Measurements from ENCODE around the gene DFFB.

Gene DFFB

GRCh38 chr1:3838788-3839187 lies 18.5 kb upstream of the DFFB start:
- Histone ChIP-seq H3K4me3 (replicated peaks; ENCODE audit: insufficient read depth, low read length) (no peak overlapping the region), H3K27me3 (ENCODE audit: insufficient read depth, poor library complexity, severe bottlenecking) (no peaks in the 10 kb centered on the region), H3K27ac (replicated peaks) (no peak overlapping the region)
- no peak for DNase-seq (ENCODE audit: low read depth in 1 of 2, low spot score in 1 of 2)
- TF ChIP-seq POLR2AphosphoS5 (IDR thresholded peaks at IDR 0.05; ENCODE audit: low read depth) (no peak), CTCF (IDR thresholded peaks at IDR 0.05; ENCODE audit: insufficient read depth, low read length) (no peak), REST (IDR thresholded peaks at IDR 0.05; ENCODE audit: insufficient replicate concordance, low read depth) (no peak), GABPA (IDR thresholded peaks at IDR 0.05; ENCODE audit: low read depth) (no peak), SPI1 (IDR thresholded peaks at IDR 0.05; ENCODE audit: borderline replicate concordance, low read depth) (no peak)

GRCh38 chr1:3841491-3841890 lies 15.8 kb upstream of the DFFB start:
- H3K27ac ChIP-seq (replicated peaks): no peak overlapping the region
- TF ChIP-seq GABPA (IDR thresholded peaks at IDR 0.05; ENCODE audit: low read depth) (no peak), REST (IDR thresholded peaks at IDR 0.05; ENCODE audit: insufficient replicate concordance, low read depth) (no peak), CTCF (IDR thresholded peaks at IDR 0.05; ENCODE audit: insufficient read depth, low read length) (no peak), POLR2AphosphoS5 (IDR thresholded peaks at IDR 0.05; ENCODE audit: low read depth) (no peak), SPI1 (IDR thresholded peaks at IDR 0.05; ENCODE audit: borderline replicate concordance, low read depth) (no peak)
- DNase-seq (ENCODE audit: low read depth in 1 of 2, low spot score in 1 of 2): no peak
- H3K27me3 ChIP-seq (ENCODE audit: insufficient read depth, poor library complexity, severe bottlenecking): no peaks in the 10 kb centered on the region
- H3K4me3 ChIP-seq (replicated peaks; ENCODE audit: insufficient read depth, low read length): no peak overlapping the region

- peak in 1 of 2 experiments; percentile 31 for DNase-seq (ENCODE audit: low read depth in 1 of 2, low spot score in 1 of 2)
- Histone ChIP-seq H3K4me3 (replicated peaks; ENCODE audit: insufficient read depth, low read length) (peak overlapping the region; percentile 5; the same call in 1 of the 2 replicates), H3K27me3 (ENCODE audit: insufficient read depth, poor library complexity, severe bottlenecking) (no peaks in the 10 kb centered on the region), H3K27ac (replicated peaks) (peak overlapping the region; percentile 73)
- TF ChIP-seq REST (IDR thresholded peaks at IDR 0.05; ENCODE audit: insufficient replicate concordance, low read depth) (no peak), GABPA (IDR thresholded peaks at IDR 0.05; ENCODE audit: low read depth) (no peak), CTCF (IDR thresholded peaks at IDR 0.05; ENCODE audit: insufficient read depth, low read length) (no peak), SPI1 (IDR thresholded peaks at IDR 0.05; ENCODE audit: borderline replicate concordance, low read depth) (peak; percentile 80)
These were observed 14.4 kb upstream of the DFFB start for GRCh38 chr1:3842912-3843311.
